ENCODE data around the gene TMEM175. TPM values are rescaled to one million over a fixed set of nuclear protein-coding genes. Genes with fewer than 3 reads are reported as not detected.

Gene TMEM175
- total RNA-seq, 1 experiment from 2014 or later = 10.0 TPM

GRCh38 chr4:914531-914930 is 17.7 kb upstream of the TMEM175 start:
- DNase-seq (ENCODE audit: low spot score) = no peak
- intact Hi-C loops (cut with micrococcal nuclease; ENCODE audit: unreplicated experiment) = no loop called here
- no TSS peak for BruUV-seq (replicated peaks)
- no peaks in the 10 kb centered on the region for H3K4me1 ChIP-seq (ENCODE audit: insufficient read depth, low read length, poor library complexity, severe bottlenecking)
- ChIA-PET POLR2A (ENCODE audit: low non-redundant PET) (no interaction called here), CTCF (no interaction called here)
- H3K27me3 ChIP-seq (replicated peaks; ENCODE audit: insufficient read depth, low read depth, low read length, poor library complexity) = no peaks in the 10 kb centered on the region
- H3K9me3 ChIP-seq (ENCODE audit: low read depth, low read length, poor library complexity, severe bottlenecking) = no peaks in the 10 kb centered on the region
- no peak overlapping the region for H3K4me3 ChIP-seq (ENCODE audit: low read depth, low read length, poor library complexity, severe bottlenecking)
- H3K36me3 ChIP-seq (ENCODE audit: insufficient read depth, low read length, poor library complexity, severe bottlenecking) = peaks cover 3% of the 10 kb centered on the region
- H3K27ac ChIP-seq (ENCODE audit: low read depth, low read length, poor library complexity, severe bottlenecking) = no peak overlapping the region
- TF ChIP-seq EZH2 (IDR thresholded peaks at IDR 0.05; ENCODE audit: borderline replicate concordance, low read depth, low read length, poor library complexity, severe bottlenecking) = no peak
- TF ChIP-seq, protein P1, sequence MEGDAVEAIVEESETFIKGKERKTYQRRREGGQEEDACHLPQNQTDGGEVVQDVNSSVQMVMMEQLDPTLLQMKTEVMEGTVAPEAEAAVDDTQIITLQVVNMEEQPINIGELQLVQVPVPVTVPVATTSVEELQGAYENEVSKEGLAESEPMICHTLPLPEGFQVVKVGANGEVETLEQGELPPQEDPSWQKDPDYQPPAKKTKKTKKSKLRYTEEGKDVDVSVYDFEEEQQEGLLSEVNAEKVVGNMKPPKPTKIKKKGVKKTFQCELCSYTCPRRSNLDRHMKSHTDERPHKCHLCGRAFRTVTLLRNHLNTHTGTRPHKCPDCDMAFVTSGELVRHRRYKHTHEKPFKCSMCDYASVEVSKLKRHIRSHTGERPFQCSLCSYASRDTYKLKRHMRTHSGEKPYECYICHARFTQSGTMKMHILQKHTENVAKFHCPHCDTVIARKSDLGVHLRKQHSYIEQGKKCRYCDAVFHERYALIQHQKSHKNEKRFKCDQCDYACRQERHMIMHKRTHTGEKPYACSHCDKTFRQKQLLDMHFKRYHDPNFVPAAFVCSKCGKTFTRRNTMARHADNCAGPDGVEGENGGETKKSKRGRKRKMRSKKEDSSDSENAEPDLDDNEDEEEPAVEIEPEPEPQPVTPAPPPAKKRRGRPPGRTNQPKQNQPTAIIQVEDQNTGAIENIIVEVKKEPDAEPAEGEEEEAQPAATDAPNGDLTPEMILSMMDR (conservative IDR thresholded peaks at IDR 0.05; ENCODE audit: low read depth, low read length) = no peak

- Histone ChIP-seq H3K27ac (ENCODE audit: low read depth, low read length, poor library complexity, severe bottlenecking) (no peak overlapping the region), H3K27me3 (replicated peaks; ENCODE audit: insufficient read depth, low read depth, low read length, poor library complexity) (no peaks in the 10 kb centered on the region), H3K9me3 (ENCODE audit: low read depth, low read length, poor library complexity, severe bottlenecking) (no peaks in the 10 kb centered on the region), H3K4me1 (ENCODE audit: insufficient read depth, low read length, poor library complexity, severe bottlenecking) (no peaks in the 10 kb centered on the region), H3K4me3 (ENCODE audit: low read depth, low read length, poor library complexity, severe bottlenecking) (no peak overlapping the region), H3K36me3 (ENCODE audit: insufficient read depth, low read length, poor library complexity, severe bottlenecking) (peaks cover 3% of the 10 kb centered on the region)
- TF ChIP-seq, protein P1 (conservative IDR thresholded peaks at IDR 0.05; ENCODE audit: low read depth, low read length) = no peak
- TF ChIP-seq EZH2 (IDR thresholded peaks at IDR 0.05; ENCODE audit: borderline replicate concordance, low read depth, low read length, poor library complexity, severe bottlenecking) = no peak
- intact Hi-C loops (cut with micrococcal nuclease; ENCODE audit: unreplicated experiment) = no loop called here
- CTCF ChIA-PET = no interaction called here
- DNase-seq (ENCODE audit: low spot score) = no peak
- POLR2A ChIA-PET (ENCODE audit: low non-redundant PET) = no interaction called here
- no TSS peak for BruUV-seq (replicated peaks)
Measured at GRCh38 chr4:915041-915474, 17.2 kb upstream of the TMEM175 start.

- CTCF ChIA-PET = no interaction called here
- BruUV-seq (replicated peaks) = no TSS peak
- TF ChIP-seq EZH2 (IDR thresholded peaks at IDR 0.05; ENCODE audit: borderline replicate concordance, low read depth, low read length, poor library complexity, severe bottlenecking) = no peak
- no peaks in the 10 kb centered on the region for H3K27me3 ChIP-seq (replicated peaks; ENCODE audit: insufficient read depth, low read depth, low read length, poor library complexity)
- POLR2A ChIA-PET (ENCODE audit: low non-redundant PET) = no interaction called here
- H3K9me3 ChIP-seq (ENCODE audit: low read depth, low read length, poor library complexity, severe bottlenecking) = no peaks in the 10 kb centered on the region
- DNase-seq (ENCODE audit: low spot score) = no peak
- H3K27ac ChIP-seq (ENCODE audit: low read depth, low read length, poor library complexity, severe bottlenecking) = no peak overlapping the region
- intact Hi-C loops (cut with micrococcal nuclease; ENCODE audit: unreplicated experiment) = no loop called here
- H3K4me1 ChIP-seq (ENCODE audit: insufficient read depth, low read length, poor library complexity, severe bottlenecking) = no peaks in the 10 kb centered on the region
- peaks cover 3% of the 10 kb centered on the region for H3K36me3 ChIP-seq (ENCODE audit: insufficient read depth, low read length, poor library complexity, severe bottlenecking)
- no peak overlapping the region for H3K4me3 ChIP-seq (ENCODE audit: low read depth, low read length, poor library complexity, severe bottlenecking)
Measured at GRCh38 chr4:915595-915994, 16.7 kb upstream of the TMEM175 start.

- ChIA-PET CTCF (no interaction called here), POLR2A (ENCODE audit: low non-redundant PET) (no interaction called here)
- TF ChIP-seq EZH2 (IDR thresholded peaks at IDR 0.05; ENCODE audit: borderline replicate concordance, low read depth, low read length, poor library complexity, severe bottlenecking) = no peak
- TF ChIP-seq, protein P1 (conservative IDR thresholded peaks at IDR 0.05; ENCODE audit: low read depth, low read length) = no peak
- Histone ChIP-seq H3K9me3 (ENCODE audit: low read depth, low read length, poor library complexity, severe bottlenecking) (no peaks in the 10 kb centered on the region), H3K36me3 (ENCODE audit: insufficient read depth, low read length, poor library complexity, severe bottlenecking) (no peaks in the 10 kb centered on the region), H3K4me3 (ENCODE audit: low read depth, low read length, poor library complexity, severe bottlenecking) (no peak overlapping the region), H3K4me1 (ENCODE audit: insufficient read depth, low read length, poor library complexity, severe bottlenecking) (no peaks in the 10 kb centered on the region), H3K27me3 (replicated peaks; ENCODE audit: insufficient read depth, low read depth, low read length, poor library complexity) (no peaks in the 10 kb centered on the region), H3K27ac (ENCODE audit: low read depth, low read length, poor library complexity, severe bottlenecking) (no peak overlapping the region)
- intact Hi-C loops (cut with micrococcal nuclease; ENCODE audit: unreplicated experiment) = no loop called here
- no peak for DNase-seq (ENCODE audit: low spot score)
- BruUV-seq (replicated peaks) = no TSS peak
Measured at GRCh38 chr4:917466-917865, 14.8 kb upstream of the TMEM175 start.
